A549 (cell line): ENCODE results near the gene ANAPC5. TPM values are rescaled to one million over a fixed set of nuclear protein-coding genes. Genes with fewer than 3 reads are reported as not detected.
"Not testable (repeated sequence)": the region's sequence is repeated elsewhere in the genome, so short reads cannot be mapped to it uniquely, and the experiment has no call there.

Source experiments
- ATAC-seq, 2 experiments: fragments of 200-7000 bp in 1 of 2; fragments of >200 bp in 1 of 2; cut with Nextera tagmentation in 1 of 2; cut with Tn5 transposase in 1 of 2; 3 replicates each; pipeline versions ENCODE4 v1.8.0 to v1.9.1; 2018 to 2020; ENCODE audit warnings: mild to moderate bottlenecking in 1 of 2, moderate library complexity in 1 of 2
- CTCF ChIA-PET: fragments of 300-600 bp; sonication (Branson Sonifier 250); formaldehyde crosslinking; extraction: SDS; loops from one replicate; lab custom pipeline; 2021; ENCODE audit warnings: antibody characterized with exemption, inconsistent platforms; lab: Yijun Ruan, JAX
- POLR2A ChIA-PET: fragments of 350-600 bp; formaldehyde crosslinking; extraction: SDS; loops from one replicate; lab custom pipeline; 2021; ENCODE audit warnings: antibody characterized with exemption, inconsistent platforms; lab: Yijun Ruan, JAX
- DNase-seq, 2 experiments: peaks; one replicate each; pipeline versions ENCODE4 v3.0.0 to v3.0.0-alpha.2; 2011 to 2016; ENCODE audit warnings: low read depth in 1 of 2, low spot score in 1 of 2
- FAIRE-seq: peaks from 2 replicates; lab custom pipeline; 2011; peaks lifted over from hg19 to GRCh38; lab: Jason Lieb, UNC
- H3K27ac ChIP-seq, 2 experiments: fragments of >200 bp; sonication (Bioruptor Twin); formaldehyde crosslinking; 3 replicates each; pipeline ENCODE4 v1.5.1; 2016 to 2017
- H3K4me1 ChIP-seq: fragments of >200 bp; sonication (Bioruptor Twin); formaldehyde crosslinking; 3 replicates; pipeline ENCODE4 v1.6.1; 2016
- H3K4me2 ChIP-seq: fragments of >200 bp; sonication (Bioruptor Twin); formaldehyde crosslinking; 3 replicates; pipeline ENCODE4 v1.6.1; 2016
- H3K4me3 ChIP-seq: fragments of >200 bp; sonication (Bioruptor Twin); formaldehyde crosslinking; 3 replicates; pipeline ENCODE4 v1.5.1; 2016
- H3K9me3 ChIP-seq: fragments of >200 bp; sonication (Bioruptor Twin); formaldehyde crosslinking; 3 replicates; pipeline ENCODE4 v1.6.1; 2016
- BHLHE40 ChIP-seq: IDR thresholded peaks from 2 replicates; pipeline ENCODE4 v1.6.1; 2012; ENCODE audit warnings: low read depth, low read length, inconsistent platforms
- CBX2 ChIP-seq: fragments of 200-600 bp; sonication (generic); IDR thresholded peaks from 2 replicates; pipeline ENCODE4 v1.6.1; 2016; ENCODE audit warnings: low read depth, mild to moderate bottlenecking, borderline replicate concordance
- CTCF ChIP-seq: fragments of >200 bp; sonication (Bioruptor Twin); formaldehyde crosslinking; IDR thresholded peaks from 3 replicates; pipeline ENCODE4 v1.5.1; 2016
- EHF ChIP-seq: fragments of 250-450 bp; sonication (Bioruptor Pico); IDR thresholded peaks from 2 replicates; pipeline ENCODE4 v1.5.0; 2020; ENCODE audit warnings: mild to moderate bottlenecking
- FOSL2 ChIP-seq, 2 experiments: fragments of 450-650 bp in 1 of 2; fragments of >200 bp in 1 of 2; sonication (Bioruptor Twin) in 1 of 2; formaldehyde crosslinking; IDR thresholded peaks; 2 replicates each; pipeline versions ENCODE4 v1.5.0 to v1.6.1; 2016 to 2020; ENCODE audit warnings: mild to moderate bottlenecking in 1 of 2, moderate library complexity in 1 of 2
- HDAC2 ChIP-seq: fragments of 200-600 bp; sonication (generic); IDR thresholded peaks from 2 replicates; pipeline ENCODE4 v1.6.1; 2016
- HEYL ChIP-seq: fragments of 250-450 bp; sonication (Bioruptor Pico); IDR thresholded peaks from 2 replicates; pipeline ENCODE4 v1.8.0; 2021; ENCODE audit warnings: mild to moderate bottlenecking, moderate library complexity
- HOXB13 ChIP-seq: fragments of 250-450 bp; sonication (Bioruptor Pico); IDR thresholded peaks from 2 replicates; pipeline ENCODE4 v1.5.0; 2020; ENCODE audit warnings: low read depth, mild to moderate bottlenecking, moderate library complexity
- HOXB5 ChIP-seq: fragments of 250-450 bp; sonication (Bioruptor Pico); IDR thresholded peaks from 2 replicates; pipeline ENCODE4 v1.5.0; 2020; ENCODE audit warnings: mild to moderate bottlenecking, moderate library complexity
- KDM1A ChIP-seq: fragments of 200-600 bp; sonication (generic); IDR thresholded peaks from 2 replicates; pipeline ENCODE4 v1.6.1; 2016; ENCODE audit warnings: low read depth, mild to moderate bottlenecking
- MAX ChIP-seq: IDR thresholded peaks from 2 replicates; pipeline ENCODE4 v1.6.1; 2012
- MYC ChIP-seq: IDR thresholded peaks from 2 replicates; pipeline ENCODE4 v1.6.1; 2012; ENCODE audit warnings: mild to moderate bottlenecking, inconsistent platforms, low read length, improper control_type of control experiment, borderline replicate concordance
- NPAS2 ChIP-seq: fragments of 250-450 bp; sonication (Bioruptor Pico); IDR thresholded peaks from 2 replicates; pipeline ENCODE4 v1.8.0; 2022; ENCODE audit warnings: mild to moderate bottlenecking, moderate library complexity, borderline replicate concordance
- NR3C1 ChIP-seq: fragments of >200 bp; sonication (Bioruptor Twin); formaldehyde crosslinking; IDR thresholded peaks from 3 replicates; pipeline ENCODE4 v1.6.1; 2017
- POLR2A ChIP-seq: IDR thresholded peaks from 2 replicates; pipeline ENCODE4 v1.6.1; 2012; ENCODE audit warnings: mild to moderate bottlenecking, low read length
- POLR2AphosphoS2 ChIP-seq: conservative IDR thresholded peaks from 2 replicates; pipeline ENCODE4 v1.6.1; 2012; ENCODE audit warnings: low read length, improper control_type of control experiment, inconsistent platforms
- RARB ChIP-seq: fragments of 250-450 bp; sonication (Bioruptor Pico); IDR thresholded peaks from 2 replicates; pipeline ENCODE4 v1.8.0; 2021; ENCODE audit warnings: mild to moderate bottlenecking, moderate library complexity
- RCOR1 ChIP-seq: fragments of 150-350 bp; IDR thresholded peaks from 2 replicates; pipeline ENCODE4 v1.6.1; 2014; ENCODE audit warnings: antibody characterized with exemption, low read length, low read depth
- RFX5 ChIP-seq: fragments of 450-650 bp; IDR thresholded peaks from 2 replicates; pipeline ENCODE4 v1.7.1; 2014; ENCODE audit warnings: antibody characterized with exemption, mild to moderate bottlenecking, moderate library complexity
- RNF2 ChIP-seq: fragments of 200-600 bp; sonication (generic); IDR thresholded peaks from 2 replicates; pipeline ENCODE4 v1.6.1; 2016; ENCODE audit warnings: low read depth, mild to moderate bottlenecking, antibody characterized with exemption, moderate library complexity, borderline replicate concordance
- SREBF2 ChIP-seq: fragments of 450-650 bp; IDR thresholded peaks from 2 replicates; pipeline ENCODE4 v1.6.1; 2014; ENCODE audit warnings: mild to moderate bottlenecking, moderate library complexity
- TP53 ChIP-seq: fragments of 250-450 bp; sonication (Bioruptor Pico); IDR thresholded peaks from 2 replicates; pipeline ENCODE4 v1.5.0; 2021; ENCODE audit warnings: mild to moderate bottlenecking, moderate library complexity
- USF2 ChIP-seq: fragments of 450-650 bp; IDR thresholded peaks from 2 replicates; pipeline ENCODE4 v1.6.1; 2014; ENCODE audit warnings: antibody characterized with exemption
- WGBS: methylation state at CpG from one replicate; pipeline ENCODE4 v1.1.6; 2017; ENCODE audit errors: missing lambda C conversion rate; 5-methylcytosine and 5-hydroxymethylcytosine counted together
- polyA plus RNA-seq, 4 experiments: library from polyadenylated mRNA; depleted of rRNA in 3 of 4; stranded (reverse); fragments of >200 nt; fragmentation: RNase III in 1 of 4; extraction: RNeasy Plus Mini Kit Qiagen cat#74134 plus additional on column Dnase treatment in 1 of 4; gene quantifications; 2 replicates in 3 of 4; 3 replicates in 1 of 4; pipeline ENCODE4 v1.2.3, GENCODE V29; 2011 to 2017
- TF ChIP-seq, protein P1 (sequence below): IDR thresholded peaks from 2 replicates; pipeline ENCODE4 v1.6.1; 2012; ENCODE audit warnings: low read depth, borderline replicate concordance
- TF ChIP-seq, protein P2 (sequence below): fragments of >200 bp; sonication (Bioruptor Twin); formaldehyde crosslinking; IDR thresholded peaks from 3 replicates; pipeline ENCODE4 v1.6.1; 2016
- TF ChIP-seq, protein P3 (sequence below): fragments of 150-350 bp; IDR thresholded peaks from 2 replicates; pipeline ENCODE4 v1.6.1; 2014; ENCODE audit warnings: low read depth, mild to moderate bottlenecking, low read length

ANAPC5 gene
- polyA plus RNA-seq, 2 of the 4 experiments (the other 2 are of a cell fraction): 91.6 to 225 TPM

- ATAC-seq: peak in 1 of 2 experiments; percentile 41; a peak in 2 of 6 replicates
- WGBS: 92% methylated on average over 11 of the region's 11 CpGs
- TF ChIP-seq EHF (CRISPR knock-in tag): no peak
- no peak for TF ChIP-seq POLR2A
- no peak for TF ChIP-seq BHLHE40
- no peak for TF ChIP-seq POLR2AphosphoS2
- no peak for TF ChIP-seq SREBF2
- no peak for TF ChIP-seq FOSL2 (IDR thresholded peaks at IDR 0.05)
- no peak for TF ChIP-seq FOSL2 (CRISPR knock-in tag; IDR thresholded peaks at IDR 0.05)
- TF ChIP-seq NPAS2 (CRISPR knock-in tag): no peak
- TF ChIP-seq CTCF: no peak
- TF ChIP-seq, protein P1, sequence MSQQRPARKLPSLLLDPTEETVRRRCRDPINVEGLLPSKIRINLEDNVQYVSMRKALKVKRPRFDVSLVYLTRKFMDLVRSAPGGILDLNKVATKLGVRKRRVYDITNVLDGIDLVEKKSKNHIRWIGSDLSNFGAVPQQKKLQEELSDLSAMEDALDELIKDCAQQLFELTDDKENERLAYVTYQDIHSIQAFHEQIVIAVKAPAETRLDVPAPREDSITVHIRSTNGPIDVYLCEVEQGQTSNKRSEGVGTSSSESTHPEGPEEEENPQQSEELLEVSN: no peak
- TF ChIP-seq CBX2: no peak
- TF ChIP-seq KDM1A: no peak
- TF ChIP-seq RARB (CRISPR knock-in tag): no peak
- TF ChIP-seq RCOR1: no peak
- no peak for TF ChIP-seq NR3C1
- TF ChIP-seq HOXB5 (CRISPR knock-in tag): no peak
- TF ChIP-seq RFX5: no peak
- TF ChIP-seq, protein P2, sequence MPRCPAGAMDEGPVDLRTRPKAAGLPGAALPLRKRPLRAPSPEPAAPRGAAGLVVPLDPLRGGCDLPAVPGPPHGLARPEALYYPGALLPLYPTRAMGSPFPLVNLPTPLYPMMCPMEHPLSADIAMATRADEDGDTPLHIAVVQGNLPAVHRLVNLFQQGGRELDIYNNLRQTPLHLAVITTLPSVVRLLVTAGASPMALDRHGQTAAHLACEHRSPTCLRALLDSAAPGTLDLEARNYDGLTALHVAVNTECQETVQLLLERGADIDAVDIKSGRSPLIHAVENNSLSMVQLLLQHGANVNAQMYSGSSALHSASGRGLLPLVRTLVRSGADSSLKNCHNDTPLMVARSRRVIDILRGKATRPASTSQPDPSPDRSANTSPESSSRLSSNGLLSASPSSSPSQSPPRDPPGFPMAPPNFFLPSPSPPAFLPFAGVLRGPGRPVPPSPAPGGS: no peak
- TF ChIP-seq USF2: no peak
- TF ChIP-seq HEYL (CRISPR knock-in tag): no peak
- Histone ChIP-seq H3K27ac (no peak overlapping the region), H3K9me3 (no peaks in the 10 kb centered on the region), H3K4me2 (no peak overlapping the region), H3K4me3 (no peak overlapping the region), H3K4me1 (no peaks in the 10 kb centered on the region)
- POLR2A ChIA-PET: no interaction called here
- FAIRE-seq: no peak
- CTCF ChIA-PET: interaction anchor here (0.9 to 4.1 kb wide), 5 partner anchors 11 to 88 kb away, joined by 3 to 24 read pairs (median 3); no protein-coding TSS in a partner anchor
- DNase-seq: no peak
Measured at GRCh38 chr12:121318121-121318520, 34.1 kb downstream of the ANAPC5 start.

GRCh38 chr12:121314431-121314830 lies 37.8 kb downstream of the ANAPC5 start:
- Histone ChIP-seq H3K9me3 (no peaks in the 10 kb centered on the region), H3K4me3 (no peak overlapping the region), H3K27ac (no peak overlapping the region), H3K4me1 (no peaks in the 10 kb centered on the region), H3K4me2 (no peak overlapping the region)
- 93% methylated on average over 3 of the region's 3 CpGs for WGBS
- ChIA-PET POLR2A (no interaction called here), CTCF (interaction anchor here (0.8 to 1.2 kb wide), 3 partner anchors 21 to 131 kb away, joined by 3 to 6 read pairs (median 4); no protein-coding TSS in a partner anchor)
- FAIRE-seq (no peak), ATAC-seq (no peak), DNase-seq (no peak)
- TF ChIP-seq, protein P3, sequence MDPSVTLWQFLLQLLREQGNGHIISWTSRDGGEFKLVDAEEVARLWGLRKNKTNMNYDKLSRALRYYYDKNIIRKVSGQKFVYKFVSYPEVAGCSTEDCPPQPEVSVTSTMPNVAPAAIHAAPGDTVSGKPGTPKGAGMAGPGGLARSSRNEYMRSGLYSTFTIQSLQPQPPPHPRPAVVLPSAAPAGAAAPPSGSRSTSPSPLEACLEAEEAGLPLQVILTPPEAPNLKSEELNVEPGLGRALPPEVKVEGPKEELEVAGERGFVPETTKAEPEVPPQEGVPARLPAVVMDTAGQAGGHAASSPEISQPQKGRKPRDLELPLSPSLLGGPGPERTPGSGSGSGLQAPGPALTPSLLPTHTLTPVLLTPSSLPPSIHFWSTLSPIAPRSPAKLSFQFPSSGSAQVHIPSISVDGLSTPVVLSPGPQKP: no peak
- TF ChIP-seq MAX: no peak
- no peak for TF ChIP-seq FOSL2 (IDR thresholded peaks at IDR 0.05)
- TF ChIP-seq FOSL2 (CRISPR knock-in tag; IDR thresholded peaks at IDR 0.05): no peak
- TF ChIP-seq HOXB13: no peak
- no peak for TF ChIP-seq MYC
- no peak for TF ChIP-seq HDAC2
- no peak for TF ChIP-seq RNF2
- no peak for TF ChIP-seq RARB (CRISPR knock-in tag)
- no peak for TF ChIP-seq TP53
- no peak for TF ChIP-seq USF2
- TF ChIP-seq CTCF: no peak

DNA sequence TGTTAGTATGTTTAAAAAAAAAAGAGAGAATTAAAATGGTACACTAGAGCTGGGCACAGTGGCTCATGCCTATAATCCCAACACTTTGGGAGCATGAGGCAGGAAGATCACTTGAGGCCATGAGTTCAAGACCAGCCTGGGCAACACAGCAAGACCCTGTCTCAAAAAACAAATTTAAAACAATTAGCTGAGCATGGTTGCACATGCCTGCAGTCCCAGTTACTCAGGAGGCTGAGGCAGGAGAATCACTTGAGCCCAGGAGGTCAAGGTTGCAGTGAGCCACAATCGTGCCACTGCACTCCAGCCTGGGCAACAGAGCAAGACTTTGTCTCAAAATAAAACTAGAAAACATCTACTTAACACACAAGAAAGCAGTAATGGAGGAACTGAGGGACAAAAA lies 42.0 kb downstream of the ANAPC5 start:
- H3K27ac ChIP-seq, H3K4me2 ChIP-seq, DNase-seq, FAIRE-seq, H3K4me3 ChIP-seq, H3K9me3 ChIP-seq, H3K4me1 ChIP-seq, ATAC-seq, POLR2A ChIA-PET: not testable (repeated sequence)
- CTCF ChIA-PET: interaction anchor here (1.0 to 2.4 kb wide), 3 partner anchors 9 to 134 kb away, joined by 3 to 8 read pairs (median 3); no protein-coding TSS in a partner anchor
- 81% methylated on average over 1 of the region's 1 CpG for WGBS
